SK-N-SH (cell line): Measurements from ENCODE around the gene UBE2G2. TPM values are rescaled to one million over a fixed set of nuclear protein-coding genes. Genes with fewer than 3 reads are reported as not detected.

Experiments used
- CTCF ChIA-PET: fragments of 300-600, 350-600 bp; formaldehyde crosslinking; extraction: SDS; loops from one replicate; lab custom pipeline; 2021; lab: Yijun Ruan, JAX
- POLR2A ChIA-PET: fragments of 350-600 bp; sonication (Branson Sonifier 250); formaldehyde crosslinking; extraction: SDS; loops from one replicate; lab custom pipeline; 2020; ENCODE audit warnings: antibody characterized with exemption, inconsistent platforms; lab: Yijun Ruan, JAX
- DNase-seq: peaks from one replicate; pipeline ENCODE4 v3.0.0; 2012
- H2AFZ ChIP-seq: fragments of 200-600 bp; sonication (generic); 2 replicates; pipeline ENCODE4 v1.8.1; 2016; ENCODE audit warnings: antibody characterized with exemption, mild to moderate bottlenecking, low read depth
- H3F3A ChIP-seq: fragments of 200-600 bp; sonication (generic); replicated peaks from 2 replicates; pipeline ENCODE3; 2016; ENCODE audit warnings: antibody characterized with exemption, mild to moderate bottlenecking; ENCODE audit not compliant: insufficient read depth
- H3K27ac ChIP-seq, 2 experiments: fragments of 200-500 bp in 1 of 2; fragments of 200-600 bp in 1 of 2; sonication (Bioruptor generic) in 1 of 2; sonication (generic), shearing (Covaris generic) in 1 of 2; 2 replicates each; pipeline versions ENCODE4 v1.5.1 to v1.6.1; 2014 to 2016; ENCODE audit warnings: low read depth in 2 of 2, inconsistent platforms in 1 of 2, low read length in 1 of 2, mild to moderate bottlenecking in 1 of 2, mixed read lengths in 1 of 2
- H3K27me3 ChIP-seq: fragments of 200-600 bp; sonication (generic), shearing (Covaris generic); 2 replicates; pipeline ENCODE4 v1.6.1; 2016; ENCODE audit warnings: mixed run types; ENCODE audit not compliant: insufficient read depth
- H3K36me3 ChIP-seq, 2 experiments: fragments of 200-500 bp in 1 of 2; fragments of 200-600 bp in 1 of 2; sonication (Bioruptor generic) in 1 of 2; sonication (generic) in 1 of 2; replicated peaks in 1 of 2; 2 replicates each; pipeline versions ENCODE3 to v1.5.1; 2014 to 2016; ENCODE audit warnings: low read length in 1 of 2, mild to moderate bottlenecking in 1 of 2; ENCODE audit not compliant: insufficient read depth in 2 of 2, control insufficient read depth in 1 of 2
- H3K4me1 ChIP-seq, 2 experiments: fragments of 200-500 bp in 1 of 2; fragments of 200-600 bp in 1 of 2; sonication (Bioruptor generic) in 1 of 2; sonication (generic), shearing (Covaris generic) in 1 of 2; 2 replicates each; pipeline versions ENCODE4 v1.5.1 to v1.6.1; 2014 to 2016; ENCODE audit warnings: low read depth in 1 of 2, low read length in 1 of 2, mixed run types in 1 of 2; ENCODE audit not compliant: insufficient read depth in 2 of 2, control insufficient read depth in 1 of 2
- H3K4me2 ChIP-seq: fragments of 200-600 bp; sonication (generic), shearing (Covaris generic); 2 replicates; pipeline ENCODE4 v1.6.1; 2017; ENCODE audit warnings: mixed run types
- H3K4me3 ChIP-seq, 2 experiments: fragments of 200-500 bp in 1 of 2; fragments of 200-600 bp in 1 of 2; sonication (Bioruptor generic) in 1 of 2; sonication (generic), shearing (Covaris generic) in 1 of 2; 2 replicates each; pipeline versions ENCODE4 v1.5.1 to v1.8.1; 2014 to 2016; ENCODE audit warnings: low read depth in 2 of 2, inconsistent platforms in 1 of 2, low read length in 1 of 2, mild to moderate bottlenecking in 1 of 2, mixed read lengths in 1 of 2, moderate library complexity in 1 of 2
- H3K79me2 ChIP-seq: fragments of 200-600 bp; sonication (generic); 2 replicates; pipeline ENCODE4 v1.8.1; 2017; ENCODE audit warnings: mild to moderate bottlenecking; ENCODE audit not compliant: insufficient read depth
- H3K9ac ChIP-seq: fragments of 200-600 bp; sonication (generic); 2 replicates; pipeline ENCODE4 v1.6.1; 2017; ENCODE audit warnings: mixed run types
- H3K9me2 ChIP-seq: fragments of 200-600 bp; sonication (generic); 2 replicates; pipeline ENCODE4 v1.6.1; 2017; ENCODE audit warnings: mixed run types
- H3K9me3 ChIP-seq: fragments of 200-600 bp; sonication (generic); 2 replicates; pipeline ENCODE4 v1.6.1; 2017; ENCODE audit warnings: mixed run types, mild to moderate bottlenecking, moderate library complexity
- H4K20me1 ChIP-seq: fragments of 200-600 bp; sonication (generic); 2 replicates; pipeline ENCODE4 v1.6.1; 2017; ENCODE audit warnings: mild to moderate bottlenecking, mixed run types; ENCODE audit not compliant: insufficient read depth
- CHD2 ChIP-seq: fragments of 150-350 bp; IDR thresholded peaks from 2 replicates; pipeline ENCODE4 v1.6.1; 2018; ENCODE audit warnings: low read length; ENCODE audit not compliant: partially characterized antibody
- EP300 ChIP-seq, 2 experiments: IDR thresholded peaks; 2 replicates each; pipeline versions ENCODE4 v1.4.0 to v1.6.1; 2012; ENCODE audit warnings: borderline replicate concordance in 1 of 2, low read depth in 1 of 2, low read length in 1 of 2
- FOSL2 ChIP-seq: IDR thresholded peaks from 2 replicates; pipeline ENCODE4 v1.4.0; 2012; ENCODE audit warnings: low read depth, mild to moderate bottlenecking, moderate library complexity, borderline replicate concordance
- FOXM1 ChIP-seq: IDR thresholded peaks from 2 replicates; pipeline ENCODE4 v1.4.0; 2012; ENCODE audit warnings: low read depth, mild to moderate bottlenecking
- IRF3 ChIP-seq: fragments of 150-350 bp; IDR thresholded peaks from 2 replicates; pipeline ENCODE4 v1.6.1; 2016; ENCODE audit warnings: mild to moderate bottlenecking, low read depth, low read length
- JUND ChIP-seq: IDR thresholded peaks from 2 replicates; pipeline ENCODE4 v1.4.0; 2012
- MXI1 ChIP-seq: IDR thresholded peaks from 2 replicates; pipeline ENCODE4 v1.6.1; 2012; ENCODE audit warnings: mild to moderate bottlenecking, low read depth, low read length, improper control_type of control experiment
- RFX5 ChIP-seq: IDR thresholded peaks from 2 replicates; pipeline ENCODE4 v1.6.1; 2012; ENCODE audit warnings: mild to moderate bottlenecking, improper control_type of control experiment, low read length
- SIN3A ChIP-seq: IDR thresholded peaks from 2 replicates; pipeline ENCODE4 v1.6.1; 2012; ENCODE audit warnings: low read depth, mild to moderate bottlenecking, low read length, moderate library complexity, borderline replicate concordance
- SMC3 ChIP-seq: IDR thresholded peaks from 2 replicates; pipeline ENCODE4 v1.6.1; 2012; ENCODE audit warnings: low read depth, low read length, improper control_type of control experiment
- TCF12 ChIP-seq: IDR thresholded peaks from 2 replicates; pipeline ENCODE4 v1.4.0; 2012
- USF1 ChIP-seq: IDR thresholded peaks from 2 replicates; pipeline ENCODE4 v1.4.0; 2012; ENCODE audit warnings: low read depth, borderline replicate concordance
- USF2 ChIP-seq: fragments of 150-350 bp; IDR thresholded peaks from 2 replicates; pipeline ENCODE4 v1.6.1; 2017; ENCODE audit warnings: antibody characterized with exemption, low read length, low read depth, borderline replicate concordance
- WGBS: methylation state at CpG from one replicate; pipeline ENCODE4 v1.1.6; 2017; ENCODE audit warnings: low lambda C conversion rate; 5-methylcytosine and 5-hydroxymethylcytosine counted together
- polyA plus RNA-seq, 3 experiments: library from polyadenylated mRNA; depleted of rRNA; stranded (reverse); fragments of >200 nt; gene quantifications; 2 replicates each; pipeline ENCODE4 v1.2.3, GENCODE V29; 2012

Gene UBE2G2
- polyA plus RNA-seq, 1 of the 3 experiments (the other 2 are of a cell fraction), result 129 TPM

- Histone ChIP-seq H4K20me1 (peaks cover 30% of the 10 kb centered on the region; the same call in 1 of the 2 replicates), H3K9me3 (no peaks in the 10 kb centered on the region), H3K4me1 (peaks cover 0 to 19% of the 10 kb centered on the region in 2 experiments; a peak in 2 of 4 replicates), H3F3A (no peaks in the 10 kb centered on the region), H3K27me3 (no peaks in the 10 kb centered on the region), H2AFZ (no peak overlapping the region), H3K4me3 (no peak overlapping the region), H3K36me3 (peaks cover 38 to 59% of the 10 kb centered on the region in 2 experiments), H3K27ac (0 out of 4 replicates have a peak overlapping the region, but pooled peaks of 1 of the 2 experiments have one; percentile 11), H3K9me2 (no peaks in the 10 kb centered on the region), H3K4me2 (no peak overlapping the region), H3K9ac (no peak overlapping the region), H3K79me2 (peaks cover 53% of the 10 kb centered on the region; the same call in 1 of the 2 replicates)
- POLR2A ChIA-PET, result no interaction called here
- WGBS, result 84% methylated on average over 4 of the region's 17 CpGs
- CTCF ChIA-PET, result interaction anchor here (0.9 to 3.1 kb wide), 3 partner anchors 13 to 14 kb away, joined by 3 to 15 read pairs (median 5); no protein-coding TSS in a partner anchor
- no peak for TF ChIP-seq RFX5
- DNase-seq, result no peak
Measured at GRCh38 chr21:44779417-44780136, 22.0 kb downstream of the UBE2G2 start.

GRCh38 chr21:44778983-44779382, 22.6 kb downstream of the UBE2G2 start:
- Histone ChIP-seq H3K27me3 (no peaks in the 10 kb centered on the region), H3K9me2 (no peaks in the 10 kb centered on the region), H3K4me3 (no peak overlapping the region), H3K79me2 (peaks cover 47% of the 10 kb centered on the region; the same call in 1 of the 2 replicates), H3K9ac (no peak overlapping the region), H3F3A (no peaks in the 10 kb centered on the region), H2AFZ (no peak overlapping the region), H3K36me3 (peaks cover 44 to 60% of the 10 kb centered on the region in 2 experiments), H4K20me1 (peaks cover 27% of the 10 kb centered on the region; the same call in 1 of the 2 replicates), H3K27ac (no peak overlapping the region), H3K9me3 (no peaks in the 10 kb centered on the region), H3K4me1 (peaks cover 0 to 19% of the 10 kb centered on the region in 2 experiments; a peak in 2 of 4 replicates), H3K4me2 (no peak overlapping the region)
- 94% methylated on average over 6 of the region's 6 CpGs for WGBS
- DNase-seq, result no peak
- ChIA-PET CTCF (interaction anchor here (0.9 to 1.6 kb wide), 2 partner anchors 14 to 15 kb away, joined by 3 to 5 read pairs; no protein-coding TSS in a partner anchor), POLR2A (no interaction called here)
- TF ChIP-seq SIN3A (no peak), USF1 (no peak), TCF12 (no peak), FOSL2 (no peak), EP300 (IDR thresholded peaks at IDR 0.05; ENCODE audit: borderline replicate concordance in 1 of 2, low read depth in 1 of 2, low read length in 1 of 2) (no peak), JUND (no peak), IRF3 (no peak), SMC3 (no peak), FOXM1 (no peak), CHD2 (no peak), RFX5 (no peak), USF2 (no peak), MXI1 (no peak)
